UCSD-AML1 (cell line): Measurements from ENCODE around the gene FOXP3.
A peak's percentile ranks its signal among the peaks of the same experiment; 100 is the strongest.

Experiments
- DNase-seq: peaks from one replicate; lab custom pipeline; 2025; ENCODE audit not compliant: unreplicated experiment; lab: John Stamatoyannopoulos, UW

The FOXP3 gene

GRCh38 chrX:49250578-49250977 is 13.9 kb downstream of the FOXP3 start:
- DNase-seq: no peak

- no peak for DNase-seq
Measured at GRCh38 chrX:49250066-49250465, 14.4 kb downstream of the FOXP3 start.

- DNase-seq: no peak
Measured at GRCh38 chrX:49249616-49250015, 14.9 kb downstream of the FOXP3 start.

GRCh38 chrX:49249071-49249470 is 15.4 kb downstream of the FOXP3 start:
- DNase-seq: no peak

GRCh38 chrX:49247916-49248811 is 16.3 kb downstream of the FOXP3 start:
- DNase-seq: no peak

GRCh38 chrX:49247346-49247745 is 17.2 kb downstream of the FOXP3 start:
- no peak for DNase-seq

- DNase-seq: no peak
Measured at GRCh38 chrX:49246541-49246940, 18.0 kb downstream of the FOXP3 start.

GRCh38 chrX:49244207-49244606 is 20.3 kb downstream of the FOXP3 start:
- DNase-seq: no peak

- DNase-seq: no peak
Measured at GRCh38 chrX:49243166-49243565, 21.3 kb downstream of the FOXP3 start.

- no peak for DNase-seq
Measured at GRCh38 chrX:49242545-49243066, 21.9 kb downstream of the FOXP3 start.

- DNase-seq: no peak
Measured at GRCh38 chrX:49238735-49239134, 25.8 kb downstream of the FOXP3 start.

- DNase-seq: peak; percentile 54
Measured at GRCh38 chrX:49237060-49237459, 27.4 kb downstream of the FOXP3 start.

- DNase-seq: no peak
Measured at GRCh38 chrX:49233887-49234555, 30.5 kb downstream of the FOXP3 start.

- DNase-seq: no peak
Measured at GRCh38 chrX:49233176-49233575, 31.3 kb downstream of the FOXP3 start, which contains the start of gene CACNA1F. CACNA1F (minus strand) TSS chrX:49233340; CDS start chrX:49233309, 31 bp downstream.

GRCh38 chrX:49232525-49232924 is 32.0 kb downstream of the FOXP3 start:
- DNase-seq: no peak

- DNase-seq: no peak
Measured at GRCh38 chrX:49231333-49232000, 33.0 kb downstream of the FOXP3 start.

GRCh38 chrX:49230500-49231232 is 33.8 kb downstream of the FOXP3 start:
- peak; percentile 80 for DNase-seq

GRCh38 chrX:49228185-49228584 is 36.3 kb downstream of the FOXP3 start:
- DNase-seq: no peak

GRCh38 chrX:49227726-49228125 is 36.8 kb downstream of the FOXP3 start:
- no peak for DNase-seq

GRCh38 chrX:49226946-49227345 is 37.6 kb downstream of the FOXP3 start:
- no peak for DNase-seq

GRCh38 chrX:49225858-49226257 is 38.7 kb downstream of the FOXP3 start:
- no peak for DNase-seq
